NCI-H1436 treated with DMSO at 0.1 percent for 48 hours (cell line): ENCODE results near the gene GTSF1L.

Experiments used
- DNase-seq: peaks from one replicate; lab custom pipeline; 2025; lab: John Stamatoyannopoulos, UW

GTSF1L gene

GRCh38 chr20:43716757-43717615, 9.8 kb downstream of the GTSF1L start:
- DNase-seq, result no peak

- no peak for DNase-seq
These were observed 10.7 kb downstream of the GTSF1L start for GRCh38 chr20:43716123-43716522.

- DNase-seq, result no peak
These were observed 11.3 kb downstream of the GTSF1L start for GRCh38 chr20:43715511-43715910.

GRCh38 chr20:43715044-43715443, 11.8 kb downstream of the GTSF1L start:
- no peak for DNase-seq

- no peak for DNase-seq
These were observed 15.6 kb downstream of the GTSF1L start for GRCh38 chr20:43711098-43711654.

- DNase-seq, result no peak
These were observed 16.3 kb downstream of the GTSF1L start for GRCh38 chr20:43710370-43711044.

- DNase-seq, result no peak
These were observed 24.3 kb downstream of the GTSF1L start for GRCh38 chr20:43702502-43702901.

GRCh38 chr20:43700627-43701026, 26.2 kb downstream of the GTSF1L start:
- DNase-seq, result no peak

- DNase-seq, result no peak
These were observed 26.7 kb downstream of the GTSF1L start for GRCh38 chr20:43699941-43700565.

- no peak for DNase-seq
These were observed 31.2 kb downstream of the GTSF1L start for GRCh38 chr20:43695571-43695970.

GRCh38 chr20:43694763-43695162, 32.0 kb downstream of the GTSF1L start:
- DNase-seq, result no peak

- DNase-seq, result peak; percentile 6
These were observed 34.8 kb downstream of the GTSF1L start for GRCh38 chr20:43691928-43692524.

DNA sequence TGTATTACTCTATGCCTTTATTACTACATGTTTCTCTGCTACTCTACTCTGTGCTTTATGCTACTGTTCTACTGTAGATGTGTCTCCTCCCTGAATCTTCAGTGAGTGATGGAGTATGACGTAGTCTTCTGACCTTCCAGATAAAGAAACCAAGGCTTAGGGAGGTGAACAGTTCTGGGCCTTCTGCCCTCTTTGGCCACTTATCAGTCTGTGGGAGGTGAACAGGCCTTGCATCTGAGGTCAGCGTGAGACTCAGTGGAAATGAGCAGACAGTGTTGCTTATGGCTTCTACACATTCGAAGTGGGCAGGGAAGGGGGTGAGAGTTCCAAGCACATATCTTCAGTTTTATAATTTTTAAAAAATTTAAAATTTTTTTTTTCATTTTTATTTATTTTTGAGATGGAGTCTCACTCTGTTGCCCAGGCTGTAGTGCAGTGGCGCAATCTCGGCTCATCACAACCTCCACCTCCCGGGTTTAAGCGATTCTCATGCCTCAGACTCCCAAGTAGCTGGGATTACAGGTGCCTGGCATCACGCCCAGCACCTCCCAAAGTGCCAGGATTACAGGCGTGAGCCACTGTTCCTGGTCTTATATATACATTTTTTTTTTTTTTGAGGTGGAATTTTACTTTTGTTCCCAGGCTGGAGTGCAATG, 35.7 kb downstream of the GTSF1L start:
- DNase-seq, result no peak

- DNase-seq, result no peak
These were observed 37.6 kb downstream of the GTSF1L start for GRCh38 chr20:43689165-43689564.

DNA sequence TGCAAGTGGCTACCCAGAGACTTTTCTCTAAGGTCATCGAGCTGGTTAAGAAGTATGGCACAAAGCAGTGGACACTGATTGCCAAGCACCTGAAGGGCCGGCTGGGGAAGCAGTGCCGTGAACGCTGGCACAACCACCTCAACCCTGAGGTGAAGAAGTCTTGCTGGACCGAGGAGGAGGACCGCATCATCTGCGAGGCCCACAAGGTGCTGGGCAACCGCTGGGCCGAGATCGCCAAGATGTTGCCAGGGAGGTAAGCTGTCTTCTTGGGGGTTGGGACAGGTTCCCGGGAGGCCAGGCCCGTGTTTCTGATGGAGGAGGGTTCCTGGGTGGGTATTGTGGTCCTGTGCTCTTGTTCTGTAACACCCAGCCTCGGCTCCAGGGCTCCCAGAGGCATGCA, 40.0 kb downstream of the GTSF1L start:
- DNase-seq, result no peak

GRCh38 chr20:43682446-43682845, 44.4 kb downstream of the GTSF1L start:
- DNase-seq, result no peak

DNA sequence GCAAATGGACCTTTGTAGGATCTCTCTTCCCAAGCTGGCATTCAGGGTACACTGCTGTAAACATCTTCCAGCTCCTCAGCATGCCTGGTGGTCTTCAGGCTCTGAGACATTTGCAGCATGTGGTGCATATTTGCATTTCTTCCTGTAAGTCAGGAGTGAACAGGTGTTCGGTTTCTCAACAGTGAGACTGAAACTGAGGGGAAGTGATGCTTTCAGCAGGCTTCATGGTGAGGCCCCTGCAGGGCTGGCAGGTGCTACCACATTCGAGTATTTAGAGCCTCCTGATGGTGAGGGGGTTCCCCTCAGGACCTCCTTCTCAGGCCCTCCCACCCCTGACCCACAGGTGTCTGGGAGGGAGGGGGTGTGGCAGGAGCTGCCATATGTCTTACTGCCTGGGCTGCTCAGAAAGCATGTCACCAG, 44.8 kb downstream of the GTSF1L start:
- no peak for DNase-seq

DNA sequence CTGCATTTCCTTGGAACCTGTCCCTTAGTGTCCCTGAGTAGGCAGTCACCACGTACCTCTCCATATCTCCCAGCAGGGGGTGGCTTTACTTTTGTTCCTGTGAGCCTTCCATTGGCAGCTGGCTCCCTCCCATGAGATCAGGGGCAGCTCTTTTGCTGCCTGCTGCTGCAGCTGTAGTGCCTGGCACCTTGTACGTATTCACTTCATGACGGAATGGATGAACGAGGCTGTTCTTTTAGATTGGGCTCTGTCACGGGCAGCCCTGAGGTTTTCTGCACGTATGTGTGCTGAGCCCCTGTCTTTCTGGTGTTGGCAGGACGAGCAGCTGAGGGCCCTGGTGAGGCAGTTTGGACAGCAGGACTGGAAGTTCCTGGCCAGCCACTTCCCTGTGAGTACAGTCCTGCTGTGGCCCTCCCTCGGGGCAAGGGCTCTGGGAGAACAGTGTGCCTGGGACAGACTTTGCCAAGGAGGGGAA, 45.3 kb downstream of the GTSF1L start:
- no peak for DNase-seq

DNA sequence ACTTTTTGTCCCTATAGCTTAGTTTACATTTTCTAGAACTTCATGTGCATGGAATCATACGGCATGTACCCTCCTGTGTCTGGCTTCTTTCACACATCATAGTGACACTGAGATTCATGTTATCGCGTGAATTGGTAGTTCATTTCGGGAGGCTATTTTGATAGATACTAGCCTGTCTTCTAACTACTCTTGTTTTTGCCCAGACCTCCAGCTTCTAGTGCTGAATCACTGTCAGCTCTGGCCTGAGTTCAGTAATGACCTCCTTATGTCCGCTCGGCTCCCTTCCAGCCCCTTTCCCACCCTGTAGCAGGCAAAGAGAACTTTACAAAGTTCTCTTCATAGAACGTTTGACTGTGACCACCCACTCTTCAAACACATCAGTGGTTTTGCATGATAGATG, 45.8 kb downstream of the GTSF1L start:
- no peak for DNase-seq

DNA sequence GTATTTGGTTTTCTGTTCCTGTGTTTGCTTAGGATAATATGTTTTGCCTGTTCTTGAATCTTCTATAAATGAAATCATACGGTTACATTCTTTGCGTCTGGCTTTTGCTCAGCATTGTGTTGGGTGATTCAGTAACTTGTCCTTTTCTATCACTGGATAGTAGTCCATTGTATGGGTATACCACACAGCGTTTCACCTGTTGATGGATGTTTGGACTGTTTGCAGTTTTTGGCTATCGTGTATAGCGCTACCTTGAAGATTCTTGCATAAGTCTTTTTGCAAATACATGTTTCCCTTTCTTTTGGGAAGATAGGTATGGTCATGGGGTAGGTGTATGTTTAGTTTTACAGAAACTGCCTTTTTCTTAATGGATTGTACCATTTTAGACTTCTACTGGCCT, 50.4 kb downstream of the GTSF1L start:
- no peak for DNase-seq
